Loucy (cell line): ENCODE measurements around the gene OR13A1.

Source experiments
- H2AFZ ChIP-seq: fragments of 200-600 bp; sonication (generic); 2 replicates; pipeline ENCODE4 v1.6.0; 2016; ENCODE audit warnings: antibody characterized with exemption, mild to moderate bottlenecking, low read length, moderate library complexity
- H3F3A ChIP-seq: fragments of 200-600 bp; 2 replicates; pipeline ENCODE4 v1.6.0; 2016; ENCODE audit warnings: antibody characterized with exemption, low read depth, mild to moderate bottlenecking
- H3K27me3 ChIP-seq: fragments of 200-600 bp; sonication (generic); 2 replicates; pipeline ENCODE4 v1.6.1; 2014; ENCODE audit warnings: low read length, mild to moderate bottlenecking; ENCODE audit not compliant: insufficient read depth, poor library complexity, severe bottlenecking
- H3K36me3 ChIP-seq: fragments of 200-600 bp; sonication (generic); 2 replicates; pipeline ENCODE4 v1.6.1; 2016; ENCODE audit warnings: low read length; ENCODE audit not compliant: insufficient read depth
- H3K4me1 ChIP-seq: fragments of 200-600 bp; sonication (generic); 2 replicates; pipeline ENCODE4 v1.5.1; 2014; ENCODE audit warnings: low read length, mild to moderate bottlenecking; ENCODE audit not compliant: insufficient read depth, poor library complexity, severe bottlenecking
- H3K4me2 ChIP-seq: fragments of 200-600 bp; sonication (generic); 2 replicates; pipeline ENCODE4 v1.6.0; 2014; ENCODE audit warnings: antibody characterized with exemption, low read length, low read depth, mild to moderate bottlenecking; ENCODE audit not compliant: poor library complexity, severe bottlenecking
- H3K4me3 ChIP-seq: fragments of 200-600 bp; sonication (generic); 2 replicates; pipeline ENCODE4 v1.5.1; 2014; ENCODE audit warnings: low read length, mild to moderate bottlenecking, mixed read lengths; ENCODE audit not compliant: poor library complexity, severe bottlenecking
- H3K79me2 ChIP-seq: fragments of 200-600 bp; sonication (generic); 2 replicates; pipeline ENCODE4 v1.6.1; 2014; ENCODE audit warnings: low read length; ENCODE audit not compliant: insufficient read depth
- H3K9ac ChIP-seq: fragments of 200-600 bp; sonication (generic); 2 replicates; pipeline ENCODE4 v1.6.0; 2014; ENCODE audit warnings: mild to moderate bottlenecking, low read depth, low read length, moderate library complexity; ENCODE audit not compliant: poor library complexity, severe bottlenecking
- H3K9me2 ChIP-seq: fragments of 200-600 bp; sonication (generic); replicated peaks from 2 replicates; pipeline ENCODE4 v1.6.1; 2016; ENCODE audit warnings: low read depth, low read length, mixed read lengths
- H3K9me3 ChIP-seq: fragments of 200-600 bp; sonication (generic); 2 replicates; pipeline ENCODE4 v1.6.1; 2014; ENCODE audit warnings: mild to moderate bottlenecking, antibody characterized with exemption, low read length, low read depth; ENCODE audit not compliant: insufficient read depth
- H4K20me1 ChIP-seq: fragments of 200-600 bp; sonication (generic); 2 replicates; pipeline ENCODE4 v1.6.0; 2014; ENCODE audit warnings: antibody characterized with exemption, low read length, mild to moderate bottlenecking; ENCODE audit not compliant: insufficient read depth, poor library complexity, severe bottlenecking
- EZH2phosphoT487 ChIP-seq: fragments of 200-600 bp; IDR thresholded peaks from 2 replicates; pipeline ENCODE4 v1.6.1; 2018; ENCODE audit warnings: antibody characterized with exemption, mild to moderate bottlenecking, moderate library complexity, borderline replicate concordance
- TF ChIP-seq, protein P1 (sequence below): fragments of 200-600 bp; sonication (generic); conservative IDR thresholded peaks from 2 replicates; pipeline ENCODE4 v1.5.1; 2014; ENCODE audit warnings: mild to moderate bottlenecking, antibody characterized with exemption, low read length

The OR13A1 gene

DNA sequence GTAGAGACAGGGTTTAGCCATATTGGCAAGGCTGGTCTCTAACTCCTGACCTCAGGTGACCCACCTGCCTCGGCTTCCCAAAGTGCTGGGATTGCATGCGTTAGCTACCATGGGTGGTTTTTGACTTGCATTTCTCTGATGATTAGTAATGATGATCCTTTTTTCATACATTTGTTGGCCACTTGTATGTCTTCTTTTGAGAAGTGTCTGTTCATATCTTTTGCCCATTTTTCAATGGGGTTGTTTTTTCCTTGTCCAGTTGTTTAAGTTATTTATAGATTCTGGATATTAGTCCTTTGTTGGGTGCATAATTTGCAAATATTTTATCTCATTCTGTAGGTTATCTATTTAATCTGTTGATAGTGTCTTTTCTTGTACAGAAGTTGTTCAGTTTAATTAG, 4.3 kb upstream of the OR13A1 start:
- H3K9me3 ChIP-seq = no peaks in the 10 kb centered on the region
- no peaks in the 10 kb centered on the region for H3K27me3 ChIP-seq
- no peaks in the 10 kb centered on the region for H3K9me2 ChIP-seq
- no peak overlapping the region for H3K4me3 ChIP-seq
- H3K9ac ChIP-seq = no peak overlapping the region
- TF ChIP-seq EZH2phosphoT487 = no peak
- TF ChIP-seq, protein P1, sequence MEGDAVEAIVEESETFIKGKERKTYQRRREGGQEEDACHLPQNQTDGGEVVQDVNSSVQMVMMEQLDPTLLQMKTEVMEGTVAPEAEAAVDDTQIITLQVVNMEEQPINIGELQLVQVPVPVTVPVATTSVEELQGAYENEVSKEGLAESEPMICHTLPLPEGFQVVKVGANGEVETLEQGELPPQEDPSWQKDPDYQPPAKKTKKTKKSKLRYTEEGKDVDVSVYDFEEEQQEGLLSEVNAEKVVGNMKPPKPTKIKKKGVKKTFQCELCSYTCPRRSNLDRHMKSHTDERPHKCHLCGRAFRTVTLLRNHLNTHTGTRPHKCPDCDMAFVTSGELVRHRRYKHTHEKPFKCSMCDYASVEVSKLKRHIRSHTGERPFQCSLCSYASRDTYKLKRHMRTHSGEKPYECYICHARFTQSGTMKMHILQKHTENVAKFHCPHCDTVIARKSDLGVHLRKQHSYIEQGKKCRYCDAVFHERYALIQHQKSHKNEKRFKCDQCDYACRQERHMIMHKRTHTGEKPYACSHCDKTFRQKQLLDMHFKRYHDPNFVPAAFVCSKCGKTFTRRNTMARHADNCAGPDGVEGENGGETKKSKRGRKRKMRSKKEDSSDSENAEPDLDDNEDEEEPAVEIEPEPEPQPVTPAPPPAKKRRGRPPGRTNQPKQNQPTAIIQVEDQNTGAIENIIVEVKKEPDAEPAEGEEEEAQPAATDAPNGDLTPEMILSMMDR = no peak
- H4K20me1 ChIP-seq = no peaks in the 10 kb centered on the region
- H3K4me2 ChIP-seq = no peak overlapping the region
- no peaks in the 10 kb centered on the region for H3F3A ChIP-seq
- H3K36me3 ChIP-seq = no peaks in the 10 kb centered on the region
- H3K4me1 ChIP-seq = no peaks in the 10 kb centered on the region
- no peaks in the 10 kb centered on the region for H3K79me2 ChIP-seq
- H2AFZ ChIP-seq = no peak overlapping the region

DNA sequence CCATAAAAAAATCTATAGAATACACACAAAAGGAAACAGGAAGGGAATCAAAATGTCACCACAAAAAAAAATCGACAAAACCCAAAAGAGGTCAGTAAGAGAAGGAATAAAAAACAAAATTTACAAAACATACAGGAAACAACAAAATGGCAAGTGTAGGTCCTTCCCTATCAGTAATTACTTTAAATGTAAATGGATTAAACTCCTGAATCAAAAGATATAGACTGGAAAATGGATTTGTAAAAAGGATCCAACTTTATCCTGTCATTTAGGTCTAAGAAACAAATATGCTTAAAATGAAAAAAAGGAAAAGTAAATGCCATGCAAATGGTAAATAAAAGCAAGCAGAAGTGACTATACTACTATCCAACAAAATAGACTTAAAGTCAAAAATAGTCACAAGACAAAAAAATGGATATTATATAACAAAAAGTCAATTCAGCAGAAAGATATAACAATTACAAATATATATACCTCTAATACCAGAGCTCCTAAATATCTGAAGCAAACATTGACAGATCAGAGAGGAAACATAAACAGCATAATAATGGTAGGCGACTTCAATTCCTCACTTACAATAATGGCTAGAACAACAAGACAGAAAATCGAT, 2.0 kb downstream of the OR13A1 start:
- H3K27me3 ChIP-seq = no peaks in the 10 kb centered on the region
- no peaks in the 10 kb centered on the region for H4K20me1 ChIP-seq
- H3K79me2 ChIP-seq = no peaks in the 10 kb centered on the region
- H3K4me3 ChIP-seq = no peak overlapping the region
- no peaks in the 10 kb centered on the region; the same call in 1 of the 2 replicates for H3K9me3 ChIP-seq
- H3K4me2 ChIP-seq = no peak overlapping the region
- no peaks in the 10 kb centered on the region for H3K36me3 ChIP-seq
- H3K9me2 ChIP-seq = no peaks in the 10 kb centered on the region
- no peak overlapping the region for H3K9ac ChIP-seq
- H2AFZ ChIP-seq = no peak overlapping the region
- no peaks in the 10 kb centered on the region for H3F3A ChIP-seq
- no peaks in the 10 kb centered on the region for H3K4me1 ChIP-seq
- TF ChIP-seq EZH2phosphoT487 = no peak
- TF ChIP-seq, protein P1 = no peak

DNA sequence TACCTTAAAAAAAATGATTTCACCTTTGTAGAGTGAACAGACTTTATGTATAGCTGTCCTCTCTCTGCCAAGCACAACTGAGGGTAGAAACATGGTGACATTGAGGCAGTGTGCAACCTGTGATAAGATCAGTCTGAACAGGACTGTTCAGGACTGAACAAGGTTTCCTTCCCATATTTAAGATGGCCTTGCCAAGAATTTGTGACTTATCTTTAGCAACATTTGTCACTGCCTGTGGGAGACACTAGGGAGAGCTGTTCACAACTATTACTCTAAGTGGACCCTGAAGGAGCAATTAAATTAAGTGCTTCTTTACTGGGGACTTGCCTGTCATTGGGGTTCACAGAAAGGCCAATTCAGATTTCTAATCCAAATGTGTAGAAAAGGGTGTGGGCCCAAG, 6.7 kb downstream of the OR13A1 start:
- H3K4me1 ChIP-seq = no peaks in the 10 kb centered on the region
- H4K20me1 ChIP-seq = no peaks in the 10 kb centered on the region
- no peaks in the 10 kb centered on the region for H3K79me2 ChIP-seq
- no peaks in the 10 kb centered on the region for H3F3A ChIP-seq
- no peak overlapping the region for H3K4me3 ChIP-seq
- H3K36me3 ChIP-seq = no peaks in the 10 kb centered on the region
- H3K4me2 ChIP-seq = no peak overlapping the region
- H3K27me3 ChIP-seq = no peaks in the 10 kb centered on the region
- no peak overlapping the region for H2AFZ ChIP-seq
- H3K9ac ChIP-seq = no peak overlapping the region
- no peaks in the 10 kb centered on the region for H3K9me2 ChIP-seq
- H3K9me3 ChIP-seq = no peaks in the 10 kb centered on the region; the same call in 1 of the 2 replicates
- TF ChIP-seq, protein P1 = peak; percentile 60
- TF ChIP-seq EZH2phosphoT487 = no peak
